ENCODE results near the gene PCDHA3. TPM values are rescaled to one million over a fixed set of nuclear protein-coding genes. Genes with fewer than 3 reads are reported as not detected.
"Not testable (repeated sequence)": the region's sequence is repeated elsewhere in the genome, so short reads cannot be mapped to it uniquely, and the experiment has no call there.

Gene PCDHA3
- total and polyA plus RNA-seq, 2 of the 13 experiments (the other 11 are each of a cell fraction or from before 2014, with no cell fraction given) = not detected

DNA sequence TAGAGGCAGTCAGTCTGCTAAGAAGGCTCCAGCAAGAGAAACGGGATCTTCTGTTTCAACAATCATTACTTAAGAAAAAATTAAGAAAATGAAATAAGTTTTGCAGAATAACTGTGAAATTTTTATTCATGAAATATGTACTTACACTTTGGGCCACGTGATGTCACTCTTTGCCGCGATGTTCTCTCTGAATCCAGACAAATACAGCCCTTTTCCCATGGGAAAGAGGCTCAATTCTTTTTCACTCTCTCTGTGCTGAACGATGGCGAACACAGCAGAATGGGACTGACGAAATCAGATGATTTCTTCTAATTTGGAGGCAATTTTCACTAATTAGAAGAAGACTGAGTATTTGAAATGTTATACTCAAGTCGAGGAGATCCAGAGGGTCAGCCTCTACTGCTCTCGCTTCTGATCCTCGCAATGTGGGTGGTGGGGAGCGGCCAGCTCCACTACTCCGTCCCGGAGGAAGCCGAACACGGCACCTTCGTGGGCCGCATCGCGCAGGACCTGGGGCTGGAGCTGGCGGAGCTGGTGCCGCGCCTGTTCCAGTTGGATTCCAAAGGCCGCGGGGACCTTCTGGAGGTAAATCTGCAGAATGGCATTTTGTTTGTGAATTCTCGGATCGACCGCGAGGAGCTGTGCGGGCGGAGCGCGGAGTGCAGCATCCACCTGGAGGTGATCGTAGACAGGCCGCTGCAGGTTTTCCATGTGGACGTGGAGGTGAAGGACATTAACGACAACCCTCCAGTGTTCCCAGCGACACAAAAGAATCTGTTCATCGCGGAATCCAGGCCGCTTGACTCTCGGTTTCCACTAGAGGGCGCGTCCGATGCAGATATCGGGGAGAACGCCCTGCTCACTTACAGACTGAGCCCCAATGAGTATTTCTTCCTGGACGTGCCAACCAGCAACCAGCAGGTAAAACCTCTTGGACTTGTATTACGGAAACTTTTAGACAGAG is 47.6 kb downstream of the PCDHA3 start, which contains the start of gene PCDHA9:
Gene PCDHA9 (plus strand): TSS at position 244 of the 964 bp plus-strand sequence. CDS start 114 bp downstream, at position 358.
- CTCF ChIA-PET (ENCODE audit: low intra/inter-chr PET ratio, low total read pairs); H3K27ac ChIP-seq (ENCODE audit: extremely low read length, insufficient read depth, low read length); H3K9ac ChIP-seq (ENCODE audit: insufficient read depth, low read depth, low read length); FAIRE-seq; intact Hi-C loops (cut with micrococcal nuclease; ENCODE audit: unreplicated experiment); H3K9me3 ChIP-seq (ENCODE audit: low read length); H2AFZ ChIP-seq (ENCODE audit: low read length); H3K36me3 ChIP-seq (replicated peaks in 1 of 2; ENCODE audit: control insufficient read depth in 1 of 2, insufficient read depth in 2 of 2, low read length in 2 of 2); in situ Hi-C loops (cut with HindIII; ENCODE audit: extremely low pct_ligation_motif_present, low pct_unique_long_range_greater_than_20kb); BruUV-seq (replicated peaks); H3K79me2 ChIP-seq (ENCODE audit: insufficient read depth, low read length); H3K27me3 ChIP-seq (ENCODE audit: control insufficient read depth in 1 of 2, insufficient read depth in 2 of 2, low read length in 2 of 2); DNase-seq (ENCODE audit: low spot score); H3K4me3 ChIP-seq (replicated peaks in 1 of 3; ENCODE audit: insufficient read depth in 1 of 3, low read depth in 2 of 3, low read length in 3 of 3); H3K4me2 ChIP-seq (ENCODE audit: low read depth, low read length); POLR2A ChIA-PET; H3K4me1 ChIP-seq (ENCODE audit: insufficient read depth, low read length); H4K20me1 ChIP-seq (ENCODE audit: insufficient read depth, low read length): not testable (repeated sequence)
- 73% methylated on average over 40 of the region's 48 CpGs for WGBS (ENCODE audit: low lambda C conversion rate)
- TF ChIP-seq, protein P1, sequence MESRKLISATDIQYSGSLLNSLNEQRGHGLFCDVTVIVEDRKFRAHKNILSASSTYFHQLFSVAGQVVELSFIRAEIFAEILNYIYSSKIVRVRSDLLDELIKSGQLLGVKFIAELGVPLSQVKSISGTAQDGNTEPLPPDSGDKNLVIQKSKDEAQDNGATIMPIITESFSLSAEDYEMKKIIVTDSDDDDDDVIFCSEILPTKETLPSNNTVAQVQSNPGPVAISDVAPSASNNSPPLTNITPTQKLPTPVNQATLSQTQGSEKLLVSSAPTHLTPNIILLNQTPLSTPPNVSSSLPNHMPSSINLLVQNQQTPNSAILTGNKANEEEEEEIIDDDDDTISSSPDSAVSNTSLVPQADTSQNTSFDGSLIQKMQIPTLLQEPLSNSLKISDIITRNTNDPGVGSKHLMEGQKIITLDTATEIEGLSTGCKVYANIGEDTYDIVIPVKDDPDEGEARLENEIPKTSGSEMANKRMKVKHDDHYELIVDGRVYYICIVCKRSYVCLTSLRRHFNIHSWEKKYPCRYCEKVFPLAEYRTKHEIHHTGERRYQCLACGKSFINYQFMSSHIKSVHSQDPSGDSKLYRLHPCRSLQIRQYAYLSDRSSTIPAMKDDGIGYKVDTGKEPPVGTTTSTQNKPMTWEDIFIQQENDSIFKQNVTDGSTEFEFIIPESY (CRISPR knock-in tag; IDR thresholded peaks at IDR 0.05) = 0 out of 2 replicates have a peak, but pooled peaks have one; percentile 33
- peak; percentile 57; the same call in 2 of the 3 replicates for ATAC-seq

DNA sequence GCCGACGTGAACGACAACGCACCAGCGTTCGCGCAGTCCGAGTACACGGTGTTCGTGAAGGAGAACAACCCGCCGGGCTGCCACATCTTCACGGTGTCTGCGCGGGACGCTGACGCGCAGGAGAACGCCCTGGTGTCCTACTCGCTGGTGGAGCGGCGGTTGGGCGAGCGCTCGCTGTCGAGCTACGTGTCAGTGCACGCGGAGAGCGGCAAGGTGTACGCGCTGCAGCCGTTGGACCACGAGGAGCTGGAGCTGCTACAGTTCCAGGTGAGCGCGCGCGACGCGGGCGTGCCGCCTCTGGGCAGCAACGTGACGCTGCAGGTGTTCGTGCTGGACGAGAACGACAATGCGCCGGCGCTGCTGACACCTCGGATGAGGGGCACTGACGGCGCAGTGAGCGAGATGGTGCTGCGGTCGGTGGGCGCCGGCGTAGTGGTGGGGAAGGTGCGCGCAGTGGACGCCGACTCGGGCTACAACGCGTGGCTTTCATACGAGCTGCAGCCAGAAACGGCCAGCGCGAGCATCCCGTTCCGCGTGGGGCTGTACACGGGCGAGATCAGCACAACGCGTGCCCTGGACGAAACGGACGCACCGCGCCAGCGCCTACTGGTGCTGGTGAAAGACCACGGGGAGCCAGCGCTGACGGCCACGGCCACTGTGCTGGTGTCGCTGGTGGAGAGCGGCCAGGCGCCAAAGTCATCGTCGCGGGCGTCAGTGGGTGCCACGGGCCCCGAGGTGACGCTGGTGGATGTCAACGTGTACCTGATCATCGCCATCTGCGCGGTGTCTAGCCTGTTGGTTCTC is 49.2 kb downstream of the PCDHA3 start:
- POLR2A ChIA-PET; FAIRE-seq; H3K4me1 ChIP-seq (ENCODE audit: insufficient read depth, low read length); H3K4me2 ChIP-seq (ENCODE audit: low read depth, low read length); H3K9ac ChIP-seq (ENCODE audit: insufficient read depth, low read depth, low read length); intact Hi-C loops (cut with micrococcal nuclease; ENCODE audit: unreplicated experiment); BruUV-seq (replicated peaks); DNase-seq (ENCODE audit: low spot score); H3K27ac ChIP-seq (ENCODE audit: extremely low read length, insufficient read depth, low read length); ATAC-seq; in situ Hi-C loops (cut with HindIII; ENCODE audit: extremely low pct_ligation_motif_present, low pct_unique_long_range_greater_than_20kb); H3K27me3 ChIP-seq (ENCODE audit: control insufficient read depth in 1 of 2, insufficient read depth in 2 of 2, low read length in 2 of 2); H3K36me3 ChIP-seq (replicated peaks in 1 of 2; ENCODE audit: control insufficient read depth in 1 of 2, insufficient read depth in 2 of 2, low read length in 2 of 2); H3K9me3 ChIP-seq (ENCODE audit: low read length); H4K20me1 ChIP-seq (ENCODE audit: insufficient read depth, low read length); CTCF ChIA-PET (ENCODE audit: low intra/inter-chr PET ratio, low total read pairs); H3K79me2 ChIP-seq (ENCODE audit: insufficient read depth, low read length); H3K4me3 ChIP-seq (replicated peaks in 1 of 3; ENCODE audit: insufficient read depth in 1 of 3, low read depth in 2 of 3, low read length in 3 of 3); H2AFZ ChIP-seq (ENCODE audit: low read length): not testable (repeated sequence)
- TF ChIP-seq DNMT1 (CRISPR knock-in tag; IDR thresholded peaks at IDR 0.05) = 0 out of 2 replicates have a peak, but pooled peaks have one; percentile 31
- 84% methylated on average over 93 of the region's 101 CpGs for WGBS (ENCODE audit: low lambda C conversion rate)

Other genes with a start within 250 kb of the PCDHA3 start
- gene SRA1, start 243.6 kb upstream of the PCDHA3 start, total RNA-seq (2016; rRNA removed; fragmentation: Illumina TruSeq; extraction: Trizol) = 32.8 and 38.1 TPM in 2 replicates
- 14.2 and 15.6 TPM in 2 replicates for gene SRA1, start 243.6 kb upstream of the PCDHA3 start, polyA plus RNA-seq (2011; rRNA removed)
- 0.22 and 0.38 TPM in 2 replicates for gene APBB3, start 236.5 kb upstream of the PCDHA3 start, total RNA-seq (2016; rRNA removed; fragmentation: Illumina TruSeq; extraction: Trizol)
- gene APBB3, start 236.5 kb upstream of the PCDHA3 start, polyA plus RNA-seq (2011; rRNA removed) = 0.78 and 1.4 TPM in 2 replicates
- gene SLC35A4, start 236.2 kb upstream of the PCDHA3 start, total RNA-seq (2016; rRNA removed; fragmentation: Illumina TruSeq; extraction: Trizol) = 0.71 and 0.95 TPM in 2 replicates
- 4.0 and 5.0 TPM in 2 replicates for gene SLC35A4, start 236.2 kb upstream of the PCDHA3 start, polyA plus RNA-seq (2011; rRNA removed)
- gene CD14, start 167.9 kb upstream of the PCDHA3 start, total RNA-seq (2016; rRNA removed; fragmentation: Illumina TruSeq; extraction: Trizol) = 0.70 and 1.7 TPM in 2 replicates
- gene CD14, start 167.9 kb upstream of the PCDHA3 start, polyA plus RNA-seq (2011; rRNA removed) = 4.7 and 9.8 TPM in 2 replicates
- 8.2 and 16.6 TPM in 2 replicates for gene TMCO6, start 161.6 kb upstream of the PCDHA3 start, total RNA-seq (2016; rRNA removed; fragmentation: Illumina TruSeq; extraction: Trizol)
- gene TMCO6, start 161.6 kb upstream of the PCDHA3 start, polyA plus RNA-seq (2011; rRNA removed) = 28.2 and 36.3 TPM in 2 replicates
- gene NDUFA2, start 153.4 kb upstream of the PCDHA3 start, total RNA-seq (2016; rRNA removed; fragmentation: Illumina TruSeq; extraction: Trizol) = 97.2 and 103 TPM in 2 replicates
- gene NDUFA2, start 153.4 kb upstream of the PCDHA3 start, polyA plus RNA-seq (2011; rRNA removed) = 94.9 and 105 TPM in 2 replicates
- gene IK, start 153.2 kb upstream of the PCDHA3 start, total RNA-seq (2016; rRNA removed; fragmentation: Illumina TruSeq; extraction: Trizol) = 67.5 and 86.4 TPM in 2 replicates
- gene IK, start 153.2 kb upstream of the PCDHA3 start, polyA plus RNA-seq (2011; rRNA removed) = 63.7 and 65.3 TPM in 2 replicates
- gene WDR55, start 136.2 kb upstream of the PCDHA3 start, total RNA-seq (2016; rRNA removed; fragmentation: Illumina TruSeq; extraction: Trizol) = 18.2 and 18.5 TPM in 2 replicates
- 17.7 and 23.4 TPM in 2 replicates for gene WDR55, start 136.2 kb upstream of the PCDHA3 start, polyA plus RNA-seq (2011; rRNA removed)
- gene DND1, start 127.5 kb upstream of the PCDHA3 start, total RNA-seq (2016; rRNA removed; fragmentation: Illumina TruSeq; extraction: Trizol) = 0.17 and 0.55 TPM in 2 replicates
- 0.48 and 1.3 TPM in 2 replicates for gene DND1, start 127.5 kb upstream of the PCDHA3 start, polyA plus RNA-seq (2011; rRNA removed)
- gene HARS1, start 109.7 kb upstream of the PCDHA3 start, total RNA-seq (2016; rRNA removed; fragmentation: Illumina TruSeq; extraction: Trizol) = 66.2 and 78.8 TPM in 2 replicates
- gene HARS1, start 109.7 kb upstream of the PCDHA3 start, polyA plus RNA-seq (2011; rRNA removed) = 36.9 and 37.2 TPM in 2 replicates
- 25.8 and 28.3 TPM in 2 replicates for gene HARS2, start 109.6 kb upstream of the PCDHA3 start, total RNA-seq (2016; rRNA removed; fragmentation: Illumina TruSeq; extraction: Trizol)
- gene HARS2, start 109.6 kb upstream of the PCDHA3 start, polyA plus RNA-seq (2011; rRNA removed) = 17.6 and 17.9 TPM in 2 replicates
- 92.8 and 141 TPM in 2 replicates for gene ZMAT2, start 100.6 kb upstream of the PCDHA3 start, total RNA-seq (2016; rRNA removed; fragmentation: Illumina TruSeq; extraction: Trizol)
- gene ZMAT2, start 100.6 kb upstream of the PCDHA3 start, polyA plus RNA-seq (2011; rRNA removed) = 25.2 and 35.4 TPM in 2 replicates
- gene PCDHA1, start 14.9 kb upstream of the PCDHA3 start, total RNA-seq (2016; rRNA removed; fragmentation: Illumina TruSeq; extraction: Trizol) = not detected in 2 replicates
- gene PCDHA1, start 14.9 kb upstream of the PCDHA3 start, polyA plus RNA-seq (2011; rRNA removed) = not detected in 2 replicates
- not detected in 2 replicates for gene PCDHA2, start 6.2 kb upstream of the PCDHA3 start, total RNA-seq (2016; rRNA removed; fragmentation: Illumina TruSeq; extraction: Trizol)
- gene PCDHA2, start 6.2 kb upstream of the PCDHA3 start, polyA plus RNA-seq (2011; rRNA removed) = not detected in 2 replicates
- not detected in 2 replicates for gene PCDHA4, start 6.0 kb downstream of the PCDHA3 start, total RNA-seq (2016; rRNA removed; fragmentation: Illumina TruSeq; extraction: Trizol)
- not detected in 2 replicates for gene PCDHA4, start 6.0 kb downstream of the PCDHA3 start, polyA plus RNA-seq (2011; rRNA removed)
- not detected in 2 replicates for gene PCDHA5, start 20.6 kb downstream of the PCDHA3 start, total RNA-seq (2016; rRNA removed; fragmentation: Illumina TruSeq; extraction: Trizol)
- gene PCDHA5, start 20.6 kb downstream of the PCDHA3 start, polyA plus RNA-seq (2011; rRNA removed) = not detected in 2 replicates
- not detected in 2 replicates for gene PCDHA6, start 26.9 kb downstream of the PCDHA3 start, total RNA-seq (2016; rRNA removed; fragmentation: Illumina TruSeq; extraction: Trizol)
- not detected in 2 replicates for gene PCDHA6, start 26.9 kb downstream of the PCDHA3 start, polyA plus RNA-seq (2011; rRNA removed)
- gene PCDHA7, start 33.2 kb downstream of the PCDHA3 start, total RNA-seq (2016; rRNA removed; fragmentation: Illumina TruSeq; extraction: Trizol) = 0.28 and 0.53 TPM in 2 replicates
- gene PCDHA7, start 33.2 kb downstream of the PCDHA3 start, polyA plus RNA-seq (2011; rRNA removed) = 0.49 and 0.54 TPM in 2 replicates
- 0.07 and 0.11 TPM in 2 replicates for gene PCDHA8, start 40.1 kb downstream of the PCDHA3 start, total RNA-seq (2016; rRNA removed; fragmentation: Illumina TruSeq; extraction: Trizol)
- 0.03 and 0.04 TPM in 2 replicates for gene PCDHA8, start 40.1 kb downstream of the PCDHA3 start, polyA plus RNA-seq (2011; rRNA removed)
- gene PCDHA9, start 47.3 kb downstream of the PCDHA3 start, total RNA-seq (2016; rRNA removed; fragmentation: Illumina TruSeq; extraction: Trizol) = 0.03 TPM in 1 of 2 replicates, not detected in the other
- gene PCDHA9, start 47.3 kb downstream of the PCDHA3 start, polyA plus RNA-seq (2011; rRNA removed) = 0.03 and 0.04 TPM in 2 replicates
- gene PCDHA10, start 54.8 kb downstream of the PCDHA3 start, total RNA-seq (2016; rRNA removed; fragmentation: Illumina TruSeq; extraction: Trizol) = 0.02 TPM in 1 of 2 replicates, not detected in the other
- gene PCDHA10, start 54.8 kb downstream of the PCDHA3 start, polyA plus RNA-seq (2011; rRNA removed) = 0.01 and 0.03 TPM in 2 replicates
- gene PCDHA11, start 67.9 kb downstream of the PCDHA3 start, total RNA-seq (2016; rRNA removed; fragmentation: Illumina TruSeq; extraction: Trizol) = 0.07 and 0.29 TPM in 2 replicates
- gene PCDHA11, start 67.9 kb downstream of the PCDHA3 start, polyA plus RNA-seq (2011; rRNA removed) = 0.05 TPM in 1 of 2 replicates, not detected in the other
- not detected in 2 replicates for gene PCDHA12, start 74.3 kb downstream of the PCDHA3 start, total RNA-seq (2016; rRNA removed; fragmentation: Illumina TruSeq; extraction: Trizol)
- gene PCDHA12, start 74.3 kb downstream of the PCDHA3 start, polyA plus RNA-seq (2011; rRNA removed) = 0.03 TPM in 1 of 2 replicates, not detected in the other
- gene PCDHA13, start 81.1 kb downstream of the PCDHA3 start, total RNA-seq (2016; rRNA removed; fragmentation: Illumina TruSeq; extraction: Trizol) = 0.04 TPM in 1 of 2 replicates, not detected in the other
- 0.03 TPM in 1 of 2 replicates, not detected in the other for gene PCDHA13, start 81.1 kb downstream of the PCDHA3 start, polyA plus RNA-seq (2011; rRNA removed)
- gene PCDHAC1, start 125.2 kb downstream of the PCDHA3 start, total RNA-seq (2016; rRNA removed; fragmentation: Illumina TruSeq; extraction: Trizol) = 0.04 TPM in 1 of 2 replicates, not detected in the other
- 0.03 TPM in 1 of 2 replicates, not detected in the other for gene PCDHAC1, start 125.2 kb downstream of the PCDHA3 start, polyA plus RNA-seq (2011; rRNA removed)
- gene PCDHAC2, start 165.4 kb downstream of the PCDHA3 start, total RNA-seq (2016; rRNA removed; fragmentation: Illumina TruSeq; extraction: Trizol) = not detected in 2 replicates
- not detected in 2 replicates for gene PCDHAC2, start 165.4 kb downstream of the PCDHA3 start, polyA plus RNA-seq (2011; rRNA removed)